Measurements from ENCODE around the gene CBX3. TPM values are rescaled to one million over a fixed set of nuclear protein-coding genes. Genes with fewer than 3 reads are reported as not detected.

The CBX3 gene
- total RNA-seq, 4 donors from 2014 or later: 42.0 to 60.1 (median 48.8) TPM

GRCh38 chr7:26233902-26234511 lies 32.5 kb downstream of the CBX3 start:
- intact Hi-C loops (cut with DNase I; ENCODE audit: low total_unique reads): no loop called here
- ATAC-seq: no peak
- no peaks in the 10 kb centered on the region for H3K36me3 ChIP-seq
- in situ Hi-C loops (cut with MboI; ENCODE audit: low sequenced_read_pairs in 4 of 4): no loop called here
- no peak overlapping the region for H3K27ac ChIP-seq
- H3K4me3 ChIP-seq: no peak overlapping the region
- H3K9me3 ChIP-seq: no peaks in the 10 kb centered on the region
- DNase-seq: no peak
- no peak for TF ChIP-seq CTCF (IDR thresholded peaks at IDR 0.05 in 4 of 5, conservative IDR thresholded peaks at IDR 0.05 in 1 of 5)
- no peak for TF ChIP-seq POLR2A (IDR thresholded peaks at IDR 0.05)
- H3K4me1 ChIP-seq: no peaks in the 10 kb centered on the region
- no peaks in the 10 kb centered on the region for H3K27me3 ChIP-seq

GRCh38 chr7:26237035-26237807 lies 35.7 kb downstream of the CBX3 start:
- no peak for TF ChIP-seq CTCF (IDR thresholded peaks at IDR 0.05 in 4 of 5, conservative IDR thresholded peaks at IDR 0.05 in 1 of 5)
- TF ChIP-seq POLR2A (IDR thresholded peaks at IDR 0.05): no peak
- in situ Hi-C loops (cut with MboI; ENCODE audit: low sequenced_read_pairs in 4 of 4): no loop called here
- no peak for DNase-seq

GRCh38 chr7:26238032-26238431 lies 36.5 kb downstream of the CBX3 start:
- Histone ChIP-seq H3K27ac (no peak overlapping the region), H3K9me3 (no peaks in the 10 kb centered on the region), H3K4me1 (no peaks in the 10 kb centered on the region), H3K36me3 (no peaks in the 10 kb centered on the region), H3K4me3 (no peak overlapping the region), H3K27me3 (no peaks in the 10 kb centered on the region)
- ATAC-seq (no peak), DNase-seq (no peak)
- in situ Hi-C loops (cut with MboI; ENCODE audit: low sequenced_read_pairs in 4 of 4) (no loop called here), intact Hi-C loops (cut with DNase I; ENCODE audit: low total_unique reads) (no loop called here)
- TF ChIP-seq POLR2A (IDR thresholded peaks at IDR 0.05) (no peak), CTCF (IDR thresholded peaks at IDR 0.05 in 4 of 5, conservative IDR thresholded peaks at IDR 0.05 in 1 of 5) (no peak)

More at GRCh38 chr7:26237035-26237807, 35.7 kb downstream of the CBX3 start:
- H3K4me1 ChIP-seq: no peaks in the 10 kb centered on the region
- H3K36me3 ChIP-seq: no peaks in the 10 kb centered on the region
- intact Hi-C loops (cut with DNase I; ENCODE audit: low total_unique reads): no loop called here
- H3K4me3 ChIP-seq: no peak overlapping the region
- ATAC-seq: no peak
- no peaks in the 10 kb centered on the region for H3K9me3 ChIP-seq
- H3K27ac ChIP-seq: no peak overlapping the region
- H3K27me3 ChIP-seq: no peaks in the 10 kb centered on the region

GRCh38 chr7:26245150-26245549 lies 43.6 kb downstream of the CBX3 start:
- Histone ChIP-seq H3K27ac (no peak overlapping the region), H3K36me3 (no peaks in the 10 kb centered on the region), H3K9me3 (no peaks in the 10 kb centered on the region), H3K27me3 (peaks cover 0 to 2% (median 0%) of the 10 kb centered on the region in 3 donors), H3K4me1 (no peaks in the 10 kb centered on the region), H3K4me3 (no peak overlapping the region)
- DNase-seq (no peak), ATAC-seq (no peak)
- in situ Hi-C loops (cut with MboI; ENCODE audit: low sequenced_read_pairs in 4 of 4): no loop called here
- intact Hi-C loops (cut with DNase I; ENCODE audit: low total_unique reads): no loop called here
- TF ChIP-seq CTCF (IDR thresholded peaks at IDR 0.05 in 4 of 5, conservative IDR thresholded peaks at IDR 0.05 in 1 of 5): no peak
- TF ChIP-seq POLR2A (IDR thresholded peaks at IDR 0.05): no peak
